Left lung (tissue), 10 donors: ENCODE results near the gene TCF7. TPM values are rescaled to one million over a fixed set of nuclear protein-coding genes. Genes with fewer than 3 reads are reported as not detected.

ENCODE experiments used
- ATAC-seq: fragments of 200-7000 bp; cut with Tn5 transposase; one replicate; pipeline ENCODE4 v1.9.1; 2020; ENCODE audit warnings: moderate library complexity
- DNase-seq, 4 donors: peaks; one replicate each; pipeline ENCODE4 v3.0.0-alpha.2; 2013 to 2020
- H3K27ac ChIP-seq, 2 donors: fragments of 200-600 bp; sonication (generic) in 1 of 2; one replicate each; pipeline versions ENCODE4 v1.5.0 to v1.8.0; 2020 to 2021
- H3K27me3 ChIP-seq, 2 donors: fragments of 200-600 bp; sonication (generic) in 1 of 2; one replicate each; pipeline versions ENCODE4 v1.5.0 to v1.8.0; 2020 to 2021
- H3K36me3 ChIP-seq, 2 donors: fragments of 200-600 bp; sonication (generic) in 1 of 2; one replicate each; pipeline versions ENCODE4 v1.5.0 to v1.8.0; 2020 to 2021
- H3K4me1 ChIP-seq, 2 donors: fragments of 200-600 bp; one replicate each; pipeline ENCODE4 v1.8.0; 2021
- H3K4me3 ChIP-seq, 2 donors: fragments of 200-600 bp; sonication (generic) in 1 of 2; one replicate each; pipeline versions ENCODE4 v1.5.0 to v1.8.0; 2020 to 2021; ENCODE audit warnings: mild to moderate bottlenecking in 1 of 2
- H3K9me3 ChIP-seq, 2 donors: fragments of 200-600 bp; sonication (generic) in 1 of 2; one replicate each; pipeline versions ENCODE4 v1.5.0 to v1.8.0; 2020 to 2021
- CTCF ChIP-seq, 2 donors: fragments of 200-600 bp; sonication (generic) in 1 of 2; IDR thresholded peaks; one replicate each; pipeline versions ENCODE4 v1.5.0 to v1.8.0; 2021; ENCODE audit warnings: antibody characterized with exemption in 2 of 2
- intact Hi-C, 2 donors: fragments of 100-400 bp; cut with DNase I; formaldehyde crosslinking; loops; one replicate each; pipeline versions ENCODE4 v1.11.2 to v1.14.2; 2022
- polyA plus RNA-seq, 6 donors: library from polyadenylated mRNA; unstranded; fragments of 120-200 nt; gene quantifications; one replicate each; pipeline ENCODE4 v1.2.1, GENCODE V29; 2013; ENCODE audit not compliant: insufficient read length in 6 of 6
- total RNA-seq, 2 donors: library from RNA; stranded (reverse); fragmentation: NEBNext Ultra II Directional; extraction: Animal tissue kit (Norgen Biotek cat#: 25700); gene quantifications; one replicate each; pipeline ENCODE4 v1.2.1, GENCODE V29; 2021
- donor health status: DM: no; HTN: yes; CAD: no.
- donor health status: DM: no; HTN: no; CAD: no.

Gene TCF7
- total and polyA plus RNA-seq, 8 donors = 4.8 to 18.8 (median 17.4) TPM

GRCh38 chr5:134099939-134100282 lies 14.6 kb upstream of the TCF7 start:
- H3K27ac ChIP-seq = no peak overlapping the region
- no peak for ATAC-seq
- H3K4me1 ChIP-seq = peaks cover 0 to 3% of the 10 kb centered on the region in 2 donors
- intact Hi-C loops = loop anchor here in 1 of 2 donors (5.0 kb wide), 1 partner anchor 42 kb away; no protein-coding TSS in a partner anchor
- no peaks in the 10 kb centered on the region for H3K9me3 ChIP-seq
- no peak for TF ChIP-seq CTCF (IDR thresholded peaks at IDR 0.05)
- no peak for DNase-seq
- H3K36me3 ChIP-seq = no peaks in the 10 kb centered on the region
- H3K4me3 ChIP-seq = no peak overlapping the region
- H3K27me3 ChIP-seq = no peaks in the 10 kb centered on the region

DNA sequence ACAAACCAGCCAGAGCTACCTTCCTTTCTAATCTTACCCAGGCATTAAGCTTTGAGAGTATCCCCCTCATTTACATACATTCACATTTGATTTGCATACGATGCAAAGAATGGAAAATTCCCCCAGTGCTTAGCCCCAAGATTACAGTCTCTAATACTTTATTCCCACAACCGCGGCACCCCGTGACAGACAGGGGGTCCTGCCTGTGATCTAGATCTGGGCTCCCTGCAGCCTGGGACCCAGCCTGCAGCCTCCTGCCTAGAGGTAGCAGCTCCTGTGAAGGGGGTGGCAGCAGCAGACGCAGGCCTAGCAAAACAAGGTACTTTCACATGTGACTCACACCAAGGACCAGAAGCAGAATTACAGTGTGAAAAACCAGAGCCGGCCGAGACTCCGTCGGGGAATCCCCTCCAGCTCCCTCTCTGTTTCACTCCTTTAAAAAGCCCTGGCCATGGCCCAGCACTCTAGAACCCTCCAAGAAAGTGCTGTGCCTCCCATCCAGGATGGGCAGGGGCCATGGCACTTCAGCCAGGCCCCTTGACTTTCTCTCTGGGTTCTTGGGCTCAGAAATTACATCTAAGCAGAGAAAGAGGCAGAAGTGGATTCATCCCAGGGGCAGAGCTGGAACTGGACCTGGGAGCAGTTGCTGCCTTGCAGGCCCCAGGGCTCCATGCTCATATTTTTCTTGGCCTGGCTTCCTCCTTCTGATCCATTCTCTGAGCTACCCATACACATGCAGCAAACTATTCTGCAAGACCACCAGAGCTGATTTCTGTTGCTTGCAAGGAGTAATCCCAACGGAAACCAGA lies 14.0 kb upstream of the TCF7 start:
- H3K36me3 ChIP-seq = no peaks in the 10 kb centered on the region
- no peak for DNase-seq
- no peaks in the 10 kb centered on the region for H3K27me3 ChIP-seq
- intact Hi-C loops = loop anchor here in 1 of 2 donors (5.0 kb wide), 1 partner anchor 42 kb away; no protein-coding TSS in a partner anchor
- ATAC-seq = peak; percentile 69
- TF ChIP-seq CTCF (IDR thresholded peaks at IDR 0.05) = no peak
- H3K27ac ChIP-seq = no peak overlapping the region
- H3K4me1 ChIP-seq = peaks cover 0 to 3% of the 10 kb centered on the region in 2 donors
- H3K4me3 ChIP-seq = no peak overlapping the region
- no peaks in the 10 kb centered on the region for H3K9me3 ChIP-seq

DNA sequence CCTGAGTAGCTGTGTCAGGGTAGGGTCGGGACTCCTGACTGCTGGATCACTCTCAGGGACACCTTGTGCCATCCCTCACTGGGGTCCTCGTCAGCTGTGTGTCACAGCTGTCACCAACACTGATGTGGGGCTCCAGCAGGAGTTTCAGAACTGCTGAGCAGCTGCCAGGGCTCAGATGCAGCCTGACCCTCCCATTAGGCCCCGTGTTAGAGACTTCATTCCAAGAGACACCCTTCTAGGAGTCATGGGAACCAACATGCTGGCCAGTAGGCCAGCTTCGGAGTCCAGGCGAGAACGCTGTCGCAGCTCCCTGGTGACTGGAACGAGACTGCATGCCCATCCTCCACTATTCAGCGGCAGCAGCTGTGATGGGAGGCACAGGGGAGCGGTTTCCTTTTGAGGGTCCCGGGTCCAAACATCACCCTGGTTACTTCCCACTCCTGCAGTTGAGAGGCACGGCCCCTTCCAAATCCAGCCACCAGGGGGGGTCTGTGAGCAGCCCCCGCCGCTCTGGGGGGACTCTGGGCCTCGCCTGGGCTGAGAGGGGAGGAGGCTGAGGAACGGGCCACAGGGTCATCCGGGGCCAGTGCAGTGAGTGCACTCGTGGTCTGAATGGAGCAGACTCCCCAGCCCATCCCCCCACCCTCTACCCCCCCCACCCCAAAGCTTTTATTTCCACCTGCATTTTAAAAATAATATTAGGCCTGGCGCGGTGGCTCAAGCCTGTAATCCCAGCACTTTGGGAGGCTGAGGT lies 12.6 kb upstream of the TCF7 start:
- Histone ChIP-seq H3K36me3 (no peaks in the 10 kb centered on the region), H3K4me1 (peaks cover 0 to 3% of the 10 kb centered on the region in 2 donors), H3K27ac (no peak overlapping the region), H3K27me3 (no peaks in the 10 kb centered on the region), H3K9me3 (no peaks in the 10 kb centered on the region), H3K4me3 (no peak overlapping the region)
- TF ChIP-seq CTCF (IDR thresholded peaks at IDR 0.05) = peak; percentile 86 to 90
- DNase-seq (peak in 3 of 4 donors; percentile 43 to 91 (median 58)), ATAC-seq (peak; percentile 83)
- intact Hi-C loops = loop anchor here in 1 of 2 donors (5.0 kb wide), 1 partner anchor 40 kb away; no protein-coding TSS in a partner anchor

GRCh38 chr5:134103397-134103796 lies 11.1 kb upstream of the TCF7 start:
- Histone ChIP-seq H3K4me3 (no peak overlapping the region), H3K4me1 (peaks cover 0 to 3% of the 10 kb centered on the region in 2 donors), H3K9me3 (no peaks in the 10 kb centered on the region), H3K36me3 (no peaks in the 10 kb centered on the region), H3K27ac (no peak overlapping the region), H3K27me3 (no peaks in the 10 kb centered on the region)
- ATAC-seq (no peak), DNase-seq (no peak)
- intact Hi-C loops = loop anchor here in 1 of 2 donors (5.0 kb wide), 1 partner anchor 39 kb away; no protein-coding TSS in a partner anchor
- TF ChIP-seq CTCF (IDR thresholded peaks at IDR 0.05) = no peak
